D721Med (cell line): ENCODE data around the gene TNIK.

Experiments used
- DNase-seq: peaks from one replicate; pipeline ENCODE4 v3.0.0; 2011; ENCODE audit warnings: low spot score; ENCODE audit not compliant: insufficient read length
- FAIRE-seq: peaks from 2 replicates; lab custom pipeline; 2011; peaks lifted over from hg19 to GRCh38; lab: Jason Lieb, UNC
- TF ChIP-seq, protein P1 (sequence below): IDR thresholded peaks from 2 replicates; pipeline ENCODE4 v1.5.1; 2012; ENCODE audit warnings: mild to moderate bottlenecking, control low read depth; ENCODE audit not compliant: insufficient read depth; ENCODE audit errors: missing control alignments

TNIK gene

DNA sequence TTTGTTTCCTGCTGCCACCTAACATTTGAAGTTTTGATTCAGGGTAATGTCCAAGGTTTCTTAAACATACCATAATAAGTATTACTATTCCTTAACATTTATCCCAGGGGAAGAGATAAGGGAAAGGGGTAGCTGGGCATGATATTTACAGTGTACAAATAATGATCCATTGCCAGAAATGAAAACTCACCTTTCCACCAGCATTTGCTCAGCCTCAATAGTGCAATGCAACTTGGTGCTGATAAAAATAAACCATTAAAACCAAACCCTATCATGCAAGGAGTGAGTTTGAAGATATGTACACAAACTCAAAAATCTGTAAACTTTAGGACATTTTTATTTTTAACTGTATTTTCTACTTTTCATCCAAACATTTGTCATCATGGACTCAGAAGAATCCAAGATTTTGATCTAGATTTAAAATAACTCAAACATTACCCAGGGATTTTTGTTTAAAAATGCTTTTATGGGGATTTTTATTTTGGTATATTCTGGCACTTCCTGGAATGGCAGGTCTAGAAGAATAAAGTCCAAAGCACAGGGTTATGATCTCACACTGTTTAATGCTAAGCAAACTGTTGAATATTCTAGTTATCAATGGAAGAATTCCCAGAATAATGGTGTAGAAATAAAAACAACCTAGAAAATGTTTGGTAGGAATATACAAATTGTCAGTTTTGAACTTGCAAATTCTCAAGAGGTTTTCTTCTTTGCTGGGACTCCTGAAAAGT is 401.2 kb downstream of the TNIK start:
- DNase-seq (no peak), FAIRE-seq (no peak)
- TF ChIP-seq, protein P1, sequence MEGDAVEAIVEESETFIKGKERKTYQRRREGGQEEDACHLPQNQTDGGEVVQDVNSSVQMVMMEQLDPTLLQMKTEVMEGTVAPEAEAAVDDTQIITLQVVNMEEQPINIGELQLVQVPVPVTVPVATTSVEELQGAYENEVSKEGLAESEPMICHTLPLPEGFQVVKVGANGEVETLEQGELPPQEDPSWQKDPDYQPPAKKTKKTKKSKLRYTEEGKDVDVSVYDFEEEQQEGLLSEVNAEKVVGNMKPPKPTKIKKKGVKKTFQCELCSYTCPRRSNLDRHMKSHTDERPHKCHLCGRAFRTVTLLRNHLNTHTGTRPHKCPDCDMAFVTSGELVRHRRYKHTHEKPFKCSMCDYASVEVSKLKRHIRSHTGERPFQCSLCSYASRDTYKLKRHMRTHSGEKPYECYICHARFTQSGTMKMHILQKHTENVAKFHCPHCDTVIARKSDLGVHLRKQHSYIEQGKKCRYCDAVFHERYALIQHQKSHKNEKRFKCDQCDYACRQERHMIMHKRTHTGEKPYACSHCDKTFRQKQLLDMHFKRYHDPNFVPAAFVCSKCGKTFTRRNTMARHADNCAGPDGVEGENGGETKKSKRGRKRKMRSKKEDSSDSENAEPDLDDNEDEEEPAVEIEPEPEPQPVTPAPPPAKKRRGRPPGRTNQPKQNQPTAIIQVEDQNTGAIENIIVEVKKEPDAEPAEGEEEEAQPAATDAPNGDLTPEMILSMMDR, result no peak

DNA sequence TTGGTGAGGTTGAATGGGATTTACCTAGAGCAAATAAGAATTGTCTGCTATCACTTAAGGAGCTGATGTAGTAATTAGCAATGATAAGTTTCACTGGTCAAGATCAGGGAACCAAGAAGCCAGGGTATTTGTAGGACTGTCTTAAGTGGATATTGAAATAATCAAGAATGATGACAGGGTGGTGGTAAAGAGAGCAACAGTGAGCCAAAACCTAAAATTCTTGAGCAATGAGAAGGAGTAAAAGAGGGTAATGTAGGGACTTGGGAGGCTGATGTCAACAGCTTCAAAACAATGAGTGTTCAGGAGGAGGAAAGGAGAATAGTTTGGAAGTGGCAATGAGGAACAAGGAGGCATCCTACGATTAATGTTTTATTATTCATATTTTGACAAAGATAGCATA is 402.1 kb downstream of the TNIK start:
- no peak for FAIRE-seq
- TF ChIP-seq, protein P1, result no peak
- no peak for DNase-seq

DNA sequence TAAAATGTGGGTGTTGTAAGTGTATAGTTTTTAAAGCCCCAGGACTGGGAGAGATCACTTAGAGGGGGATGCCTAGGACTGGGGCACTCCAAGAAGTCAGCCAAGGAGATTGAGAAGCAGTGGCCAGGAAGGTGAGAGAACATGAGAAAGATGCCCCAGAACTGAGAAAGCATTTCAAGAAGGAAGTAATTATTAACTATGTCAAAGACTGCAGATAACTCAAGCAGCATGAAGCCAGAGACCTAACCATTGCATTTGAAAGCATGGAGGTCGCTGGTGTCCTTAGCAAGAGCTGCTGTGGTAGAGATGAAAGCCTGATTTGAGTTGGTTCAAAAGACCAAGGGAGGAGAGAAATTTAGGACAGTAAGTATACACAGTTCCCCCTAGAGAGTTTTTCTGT is 403.1 kb downstream of the TNIK start:
- FAIRE-seq, result no peak

DNA sequence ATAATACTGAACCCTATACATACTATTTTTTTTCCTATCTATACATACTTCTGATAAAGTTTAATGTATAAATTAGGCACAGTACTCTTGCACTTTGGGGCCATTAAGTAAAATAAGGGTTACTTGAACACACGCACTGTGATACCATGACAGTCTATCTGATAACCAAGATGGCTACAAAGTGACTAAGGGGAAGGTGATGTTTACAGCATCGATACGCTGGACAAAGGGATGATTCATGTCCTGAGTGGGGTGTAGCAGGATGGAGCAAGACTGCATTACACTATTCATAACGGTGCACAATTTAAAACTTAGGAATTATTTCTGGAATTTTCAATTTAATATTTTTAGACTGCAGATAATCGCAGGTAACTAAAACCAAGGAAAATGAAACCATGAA is 403.7 kb downstream of the TNIK start:
- TF ChIP-seq, protein P1, result no peak
- no peak for DNase-seq
- FAIRE-seq, result no peak

More for the DNA sequence above, 403.1 kb downstream of the TNIK start:
- TF ChIP-seq, protein P1, result no peak
- no peak for DNase-seq

DNA sequence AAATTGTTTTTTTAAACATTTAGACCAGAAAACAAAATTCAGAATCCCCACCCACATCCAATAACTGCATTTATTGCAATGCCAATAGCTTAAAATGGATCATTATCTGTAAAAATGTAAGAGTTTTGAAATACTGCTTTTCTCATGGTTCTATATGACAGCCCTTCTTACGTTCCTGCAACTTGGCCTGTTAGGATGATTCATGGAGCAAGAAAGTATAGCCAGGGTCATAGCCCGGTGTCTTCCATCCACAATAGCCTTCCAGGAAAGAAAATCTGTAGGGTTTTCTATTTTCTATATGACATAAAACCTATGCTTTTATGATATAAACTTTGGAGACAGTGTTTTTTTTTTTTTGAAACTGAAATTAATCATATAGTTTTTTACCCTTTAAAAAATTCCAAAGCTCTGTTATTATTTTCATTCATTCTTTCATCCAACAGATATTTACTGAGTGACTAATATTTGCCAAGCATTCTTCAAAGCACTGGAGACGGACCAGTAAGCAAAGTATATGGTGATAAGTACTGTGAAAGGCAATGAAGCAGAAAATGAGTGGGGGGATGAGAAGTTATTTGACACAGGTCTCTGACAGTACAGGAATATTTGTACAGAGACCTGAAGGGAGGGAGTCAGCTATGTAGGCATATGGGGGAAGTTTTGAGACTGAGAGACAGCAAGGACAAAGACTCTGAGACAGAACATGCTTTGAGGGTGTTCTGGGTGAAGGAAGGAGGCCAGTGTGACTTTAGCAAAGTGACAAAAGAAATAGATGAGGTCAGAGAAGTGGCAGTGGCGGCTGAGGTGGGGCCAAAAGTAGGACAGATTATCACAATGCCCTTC is 404.6 kb downstream of the TNIK start:
- DNase-seq (no peak), FAIRE-seq (no peak)
- TF ChIP-seq, protein P1, result no peak

DNA sequence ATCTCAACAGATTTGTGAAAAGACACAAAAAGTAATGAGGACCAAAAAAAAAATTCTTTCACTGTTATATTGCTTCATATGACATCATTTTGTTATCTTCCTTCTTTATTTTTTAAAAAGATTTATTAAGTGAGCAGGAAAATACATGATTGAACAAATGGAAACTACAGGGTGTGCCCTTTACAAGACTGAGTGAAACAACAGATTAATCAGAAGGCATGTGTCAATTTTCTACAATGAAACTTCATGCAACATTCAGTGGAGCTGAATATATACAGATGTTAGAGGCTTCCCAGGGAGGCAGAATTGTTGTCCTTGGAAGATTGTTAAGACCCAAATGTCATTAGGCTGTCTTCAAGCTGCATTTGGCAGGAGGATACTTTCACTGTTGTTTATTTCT is 405.3 kb downstream of the TNIK start:
- no peak for FAIRE-seq
- TF ChIP-seq, protein P1, result no peak
- DNase-seq, result no peak
